ENCODE data around the gene STARD4.

STARD4 gene, protein sequence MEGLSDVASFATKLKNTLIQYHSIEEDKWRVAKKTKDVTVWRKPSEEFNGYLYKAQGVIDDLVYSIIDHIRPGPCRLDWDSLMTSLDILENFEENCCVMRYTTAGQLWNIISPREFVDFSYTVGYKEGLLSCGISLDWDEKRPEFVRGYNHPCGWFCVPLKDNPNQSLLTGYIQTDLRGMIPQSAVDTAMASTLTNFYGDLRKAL

DNA sequence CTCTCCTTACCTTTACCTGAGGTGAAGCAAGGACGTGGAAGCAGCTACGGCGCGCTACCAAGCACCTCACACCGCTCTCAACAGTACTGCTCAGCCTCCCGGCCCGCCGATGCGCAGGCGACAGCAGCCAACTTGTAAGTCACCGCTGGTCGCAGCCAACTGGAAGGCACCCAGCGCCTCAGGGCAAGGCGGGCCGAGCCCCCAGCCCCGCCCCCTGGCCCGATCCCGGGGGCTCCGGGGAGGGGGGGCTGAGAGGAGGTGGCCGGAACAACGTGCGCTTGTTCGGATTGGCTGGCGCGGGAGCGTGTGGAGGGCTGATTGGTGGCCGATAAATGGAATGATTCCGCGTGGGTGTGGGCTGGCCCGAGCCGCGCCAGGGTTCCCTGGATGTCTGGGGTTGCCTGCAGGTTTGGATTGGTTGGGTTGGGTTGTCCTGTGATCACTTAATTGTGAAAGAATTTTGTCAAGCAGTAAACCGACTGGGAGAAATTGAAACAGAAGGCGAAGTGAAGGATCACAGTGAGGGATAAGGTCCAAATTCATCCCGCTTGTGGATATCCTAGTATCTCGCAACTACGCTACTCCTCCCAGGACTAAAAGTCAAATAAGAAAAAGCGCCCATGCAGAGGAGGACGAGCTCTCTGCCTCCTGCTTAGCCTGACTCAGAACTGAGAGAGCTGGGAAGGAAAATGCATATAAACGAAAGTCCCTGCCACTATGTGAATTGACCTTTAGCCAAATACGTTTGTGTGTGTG is at the start of gene STARD4:
Gene STARD4, minus strand, starts transcription at position 161 of the 756 bp plus-strand sequence. CDS start 5,102 bp downstream, outside the sequence.
- DNase-seq (ENCODE audit: low spot score) = peak; percentile 97

DNA sequence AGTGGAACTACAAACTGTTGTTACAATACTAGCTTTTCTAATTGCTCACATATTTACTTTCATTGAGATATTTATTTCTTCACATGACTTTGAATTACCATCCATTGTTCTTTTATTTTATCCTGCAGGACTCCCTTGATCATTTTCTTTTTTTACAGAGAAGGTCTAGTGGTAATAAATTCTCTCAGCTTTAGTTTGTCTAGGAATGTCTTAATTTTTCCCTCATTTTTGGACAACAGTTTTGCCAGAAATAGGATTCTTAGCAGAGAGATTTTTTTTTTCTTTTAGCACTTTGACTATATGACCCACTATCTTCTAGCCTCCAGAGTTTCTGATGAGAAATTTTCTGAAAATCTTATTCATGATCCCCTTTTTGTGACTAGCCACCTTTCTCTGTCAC is 47.3 kb upstream of the STARD4 start:
- no peak for DNase-seq (ENCODE audit: low spot score)

DNA sequence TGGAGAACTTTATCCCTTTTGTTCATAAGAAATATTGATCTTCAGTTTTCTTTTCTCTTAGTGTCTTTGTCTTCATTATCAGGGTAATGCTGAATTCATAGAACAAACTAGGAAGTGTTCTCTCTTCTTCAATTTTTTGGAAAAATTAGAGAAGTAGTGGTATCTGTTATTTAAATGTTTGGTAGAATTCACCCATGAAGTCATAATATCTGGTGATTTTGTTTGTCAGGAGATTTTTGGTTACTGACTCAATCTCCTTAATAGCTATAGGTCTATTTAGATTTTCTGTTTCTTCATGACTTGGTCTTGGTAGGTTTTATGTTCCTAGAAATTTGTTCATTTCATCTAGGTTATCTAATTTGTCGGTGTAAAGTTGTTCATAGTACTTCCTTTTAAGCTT is 45.4 kb upstream of the STARD4 start:
- no peak for DNase-seq (ENCODE audit: low spot score)

DNA sequence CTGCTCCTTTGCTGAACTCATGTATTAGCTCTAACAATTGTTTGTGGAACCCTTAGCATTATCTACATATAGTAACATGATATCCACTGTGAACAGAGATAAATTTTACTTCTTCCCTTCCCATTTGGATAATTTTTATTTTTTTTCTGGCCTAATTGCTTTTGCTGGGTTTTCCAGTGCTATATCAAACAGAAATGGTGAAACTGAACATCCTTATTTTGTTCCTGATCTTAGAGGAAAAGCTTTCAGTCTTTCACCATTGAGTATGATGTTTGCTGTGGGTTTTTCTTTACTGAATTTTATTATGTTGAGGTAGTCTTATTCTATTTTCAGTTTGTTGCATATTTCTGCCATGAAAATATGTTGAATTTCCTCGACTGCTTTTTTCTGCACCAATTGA is 44.8 kb upstream of the STARD4 start:
- DNase-seq (ENCODE audit: low spot score) = no peak

DNA sequence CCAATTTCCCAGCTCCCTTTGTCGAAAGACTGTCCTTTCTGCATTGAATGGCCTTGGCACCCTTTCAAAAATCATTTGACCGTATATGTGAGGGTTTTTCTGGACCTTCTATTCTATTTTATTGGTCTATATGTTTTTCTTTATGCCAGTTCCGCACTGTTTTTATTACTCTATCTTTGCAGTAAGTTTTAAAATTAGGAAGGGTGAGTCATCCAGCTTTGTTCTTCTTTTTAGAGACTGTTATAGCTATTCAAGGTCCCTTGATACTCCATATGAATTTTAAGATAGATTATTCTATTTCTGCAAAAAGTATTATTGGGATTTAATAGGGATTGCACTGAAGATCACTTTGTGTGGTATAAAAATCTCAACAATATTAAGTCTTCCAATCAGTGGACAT is 44.2 kb upstream of the STARD4 start:
- no peak for DNase-seq (ENCODE audit: low spot score)

DNA sequence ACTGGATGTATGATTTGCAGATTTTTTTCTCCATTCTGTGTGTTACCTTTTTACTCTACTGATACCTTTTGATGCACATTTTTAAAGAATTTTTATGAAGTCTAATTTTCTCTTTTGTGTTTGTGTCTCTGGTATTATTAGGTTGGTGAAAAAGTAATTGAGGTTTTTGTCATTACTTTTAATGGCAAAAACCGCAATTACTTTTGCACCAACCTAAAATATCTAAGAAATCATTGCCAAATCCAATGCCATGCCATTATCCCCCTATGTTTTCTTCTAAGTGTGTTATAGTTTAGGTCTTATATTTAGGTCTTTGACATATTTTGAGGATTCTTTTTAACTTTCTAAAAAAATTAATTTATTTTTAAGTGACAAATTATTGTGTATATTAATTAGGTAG is 43.4 kb upstream of the STARD4 start:
- DNase-seq (ENCODE audit: low spot score) = no peak

DNA sequence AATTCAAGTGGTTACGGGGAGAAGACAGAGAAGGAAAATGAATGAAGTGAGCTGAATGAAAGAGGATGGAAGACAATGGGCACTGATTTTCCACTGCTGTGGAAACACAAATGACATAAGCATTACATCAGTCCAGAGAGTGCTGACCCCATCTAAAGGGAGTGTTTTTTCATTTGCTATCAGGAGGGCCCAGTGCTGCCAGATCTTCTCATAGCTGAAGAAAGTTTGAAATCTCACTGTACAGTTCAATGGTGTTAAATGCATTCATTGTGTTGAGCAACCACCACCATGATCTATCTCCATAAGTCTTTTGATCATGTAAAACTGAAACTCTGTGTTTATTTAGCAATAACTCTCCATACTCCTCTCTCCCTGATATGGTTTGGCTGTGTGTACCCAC is 41.5 kb upstream of the STARD4 start:
- no peak for DNase-seq (ENCODE audit: low spot score)

DNA sequence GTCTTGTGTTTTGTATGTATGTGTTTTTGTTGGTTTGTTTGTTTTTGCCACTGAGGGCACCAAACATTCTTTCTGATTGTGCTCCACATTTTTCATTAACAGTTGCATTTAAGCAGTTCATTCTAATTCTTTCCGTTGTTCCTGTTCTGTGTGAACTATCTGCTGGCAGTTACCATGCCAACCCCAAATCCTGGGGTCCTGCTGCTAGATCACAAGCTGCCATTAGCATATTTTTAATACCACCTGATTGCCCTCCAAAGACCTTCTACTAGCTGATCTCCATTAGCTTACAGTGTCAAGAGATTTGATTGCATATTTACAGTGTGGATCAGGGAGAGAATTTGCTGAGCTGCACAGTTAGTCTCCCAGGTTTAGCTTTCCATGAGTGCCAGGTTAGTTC is 40.6 kb upstream of the STARD4 start:
- DNase-seq (ENCODE audit: low spot score) = no peak

DNA sequence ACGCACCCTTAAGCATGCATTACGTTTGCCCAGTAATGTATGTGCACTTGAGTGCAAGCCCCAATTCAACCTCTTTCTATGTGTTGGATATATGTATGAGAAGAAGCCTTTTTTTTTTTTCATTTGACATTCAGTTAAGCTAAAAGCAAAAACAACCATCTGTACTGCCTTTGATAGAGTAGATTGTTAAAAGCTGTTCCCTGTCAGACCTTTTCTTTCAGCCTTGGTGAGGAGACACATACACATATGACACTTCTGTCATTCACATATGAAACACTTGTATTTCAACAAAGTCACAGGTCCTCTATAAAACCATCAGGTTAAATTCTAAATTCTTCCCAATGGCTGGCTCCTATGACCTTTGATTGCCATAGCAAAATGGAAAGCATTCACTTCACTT is 40.2 kb upstream of the STARD4 start:
- DNase-seq (ENCODE audit: low spot score) = no peak

DNA sequence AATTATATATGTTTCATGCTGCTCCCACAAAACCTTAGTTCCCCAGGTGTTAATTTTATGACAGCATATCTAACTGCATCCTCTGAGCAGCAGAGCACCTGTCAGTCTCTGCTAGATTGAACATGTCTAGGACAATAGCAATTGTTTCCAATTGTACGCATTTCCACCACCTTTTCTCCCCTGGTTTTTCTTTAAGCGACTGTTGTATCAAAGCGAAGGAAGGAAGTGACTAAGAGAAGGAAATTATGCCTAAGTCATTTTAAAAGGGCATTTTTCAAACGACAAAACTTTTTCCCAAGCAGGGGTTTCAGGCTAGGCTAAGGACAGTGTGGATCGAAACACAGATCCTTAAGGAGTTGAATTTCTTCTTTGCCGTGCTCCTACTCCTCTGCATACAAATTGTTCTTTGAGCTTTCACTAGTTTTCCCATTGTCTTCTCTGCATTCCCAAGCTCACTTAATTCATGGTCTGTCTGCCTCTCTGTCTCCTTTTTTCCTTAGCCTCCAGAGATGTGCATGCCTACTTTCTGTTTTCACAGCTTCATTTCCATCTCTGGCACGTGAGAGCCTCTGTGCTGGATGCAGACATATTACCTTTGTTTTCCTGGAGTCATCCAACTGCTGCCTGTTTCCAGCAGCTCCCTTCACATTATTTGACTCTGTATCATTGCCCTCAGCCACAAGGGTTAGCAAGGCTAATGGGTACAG is 39.4 kb upstream of the STARD4 start:
- no peak for DNase-seq (ENCODE audit: low spot score)

DNA sequence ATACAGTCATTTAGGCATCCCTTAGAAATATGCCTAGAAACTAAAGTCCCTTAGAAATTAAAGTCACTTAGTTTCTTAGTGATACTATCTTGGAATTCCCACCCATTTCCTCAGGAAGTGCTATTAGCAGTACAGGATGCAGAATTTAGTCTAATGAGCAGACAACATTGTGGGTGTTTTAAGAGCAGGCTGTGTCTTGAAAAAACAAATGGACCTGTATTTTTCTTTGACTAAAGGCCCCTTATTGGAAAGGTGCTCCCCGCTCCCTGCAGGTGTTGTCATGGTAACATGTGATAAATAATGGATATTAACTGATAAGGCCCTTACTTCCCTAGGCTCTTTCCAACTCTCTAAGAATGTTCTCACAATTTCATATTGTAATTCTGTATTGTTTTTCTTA is 38.8 kb upstream of the STARD4 start:
- no peak for DNase-seq (ENCODE audit: low spot score)

DNA sequence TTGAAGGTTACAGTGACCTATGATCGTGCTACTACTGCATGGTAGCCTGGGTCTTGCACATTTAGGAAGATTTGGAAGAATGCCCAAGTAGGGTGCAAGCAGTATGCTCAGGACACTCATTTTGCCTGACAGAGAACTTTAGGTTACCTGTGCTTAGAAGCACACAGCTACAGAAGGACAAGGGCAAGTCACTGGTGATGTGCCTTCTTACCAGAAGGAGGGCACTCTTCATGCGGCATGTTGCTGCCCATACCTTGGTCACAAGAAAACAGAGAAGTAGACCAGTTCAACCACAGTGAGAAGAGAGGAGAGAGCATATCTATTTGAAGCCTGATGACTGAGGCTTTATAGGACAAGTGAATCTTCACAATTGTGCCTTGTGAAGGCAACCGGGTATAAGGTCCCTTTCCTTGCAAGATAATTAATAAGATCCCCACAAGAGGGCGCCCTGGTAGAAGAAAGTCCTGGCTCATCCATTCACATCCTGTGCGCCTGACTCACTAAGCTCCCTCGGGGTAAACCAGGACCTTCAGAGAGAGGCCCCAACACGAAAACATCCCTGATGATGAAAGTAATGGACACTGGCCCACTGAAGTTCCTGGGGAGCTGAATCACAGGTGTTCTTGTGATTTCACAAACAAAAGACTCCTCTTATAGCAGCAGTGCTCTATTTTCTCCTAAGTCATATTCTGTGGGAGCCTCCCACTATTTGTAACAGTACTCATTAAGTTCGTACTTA is 38.1 kb upstream of the STARD4 start:
- DNase-seq (ENCODE audit: low spot score) = peak; percentile 84

DNA sequence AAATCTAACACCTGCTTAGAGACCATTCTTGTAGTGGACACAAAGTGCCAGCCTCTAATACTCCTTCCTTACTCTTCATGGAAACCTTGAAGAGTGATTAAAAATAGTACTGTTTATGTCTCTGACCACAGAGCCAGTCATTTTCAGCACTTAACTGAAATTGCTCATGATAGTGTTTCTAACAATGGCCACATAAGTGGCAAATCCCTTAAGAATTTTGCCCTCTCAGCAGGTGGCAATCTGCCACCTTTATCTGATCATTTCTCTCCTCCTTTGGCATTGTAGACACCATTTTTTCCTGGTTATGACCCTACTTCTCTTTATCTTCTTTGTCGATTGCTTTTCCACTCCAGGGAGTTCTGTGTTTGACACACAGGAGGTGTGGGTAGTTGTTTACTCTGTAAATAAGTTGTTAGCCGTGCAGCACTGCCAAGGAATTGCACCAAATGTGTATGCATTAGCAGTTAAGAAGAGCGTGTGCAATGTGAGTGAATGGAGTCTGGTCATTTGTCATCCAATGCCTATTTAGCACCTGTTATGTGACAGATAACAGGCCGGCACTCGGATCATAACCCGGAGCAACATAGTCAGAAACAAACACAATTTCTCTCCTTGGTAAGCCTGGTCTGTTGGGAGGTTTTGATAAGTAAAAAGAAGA is 36.8 kb upstream of the STARD4 start:
- DNase-seq (ENCODE audit: low spot score) = no peak

DNA sequence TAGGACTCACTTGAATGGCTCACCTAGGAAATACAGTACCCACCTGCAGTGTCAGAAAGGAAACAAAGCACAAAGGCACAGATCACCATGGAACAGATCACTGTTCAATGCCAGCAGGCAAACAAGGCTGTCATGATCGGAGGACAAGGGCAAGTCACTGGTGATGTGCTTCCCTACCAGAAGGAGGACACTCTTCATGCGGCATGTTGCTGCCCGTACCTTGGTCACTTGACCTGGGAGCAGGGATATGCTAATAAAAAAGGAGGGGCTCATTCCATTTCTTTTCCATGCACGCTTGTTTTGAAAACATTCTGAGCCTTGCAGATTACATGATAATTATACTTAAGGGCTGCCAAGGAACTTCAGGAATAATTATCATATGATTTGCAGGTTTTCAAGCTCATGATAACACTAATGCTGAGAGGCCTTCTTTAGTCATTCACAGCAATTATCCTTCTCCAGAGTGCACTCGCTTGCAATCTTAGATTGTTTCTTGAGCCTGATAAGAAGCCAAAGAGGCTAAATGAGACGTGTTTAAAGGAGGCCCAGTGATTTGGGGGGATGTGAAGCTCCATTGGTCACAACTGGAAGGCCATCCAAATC is 36.1 kb upstream of the STARD4 start:
- no peak for DNase-seq (ENCODE audit: low spot score)

DNA sequence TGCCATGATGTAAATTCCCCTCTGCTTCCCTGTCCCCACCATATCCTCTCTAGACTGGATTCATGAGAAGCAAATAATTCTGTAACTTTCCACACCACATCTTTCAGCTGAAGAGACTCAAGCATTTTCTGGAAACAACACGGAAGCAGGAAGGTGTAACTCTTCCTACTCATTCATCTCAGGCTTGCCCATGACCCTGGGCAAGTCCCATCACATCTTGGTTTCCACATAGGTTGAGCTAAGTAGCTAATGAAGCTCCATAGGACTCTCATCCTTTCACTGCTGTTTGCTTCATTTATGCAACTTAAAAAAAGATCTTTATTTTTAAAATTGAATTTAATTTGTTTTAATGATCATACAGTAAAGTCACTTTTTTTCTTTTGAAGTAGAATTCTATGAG is 32.7 kb upstream of the STARD4 start:
- no peak for DNase-seq (ENCODE audit: low spot score)

DNA sequence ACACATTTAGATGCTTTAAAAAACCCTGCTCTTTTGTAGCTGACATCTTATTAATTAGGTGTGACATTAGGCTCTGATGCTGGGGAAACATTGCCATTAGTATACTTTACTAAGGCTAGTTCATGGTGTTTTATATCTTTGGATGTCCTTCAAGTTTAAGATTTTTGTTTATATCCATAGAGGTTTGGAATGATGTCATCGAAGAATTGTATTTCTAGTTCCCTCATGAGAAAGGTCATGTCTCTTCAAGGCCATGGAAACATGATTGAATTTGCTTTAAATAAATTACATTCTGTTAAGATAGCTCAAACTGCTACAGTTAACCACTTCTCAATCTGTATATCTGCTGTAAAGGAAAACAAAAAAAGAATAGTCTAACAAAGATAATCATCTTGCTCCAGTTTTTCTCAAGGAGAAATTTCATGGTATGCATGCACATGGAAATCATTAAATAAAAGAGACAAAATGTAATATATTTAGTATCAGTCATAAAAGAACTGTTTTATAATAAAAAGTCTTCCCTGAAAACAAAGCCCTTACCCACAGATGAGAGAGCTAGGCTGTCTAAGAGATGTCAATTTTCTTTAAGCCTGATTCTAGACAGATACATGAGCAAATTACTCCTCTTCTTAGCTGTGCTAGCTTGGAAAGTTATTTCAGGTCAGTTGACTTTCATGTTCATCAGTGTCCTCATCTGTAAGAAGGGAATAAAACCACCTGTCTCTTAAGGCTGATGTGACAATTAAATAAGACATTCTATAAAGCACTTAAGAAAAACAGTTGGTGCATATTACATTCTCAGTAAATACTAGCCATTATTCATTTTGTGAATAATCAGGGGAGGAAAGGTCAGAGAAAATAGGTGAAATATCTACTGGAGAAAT is 25.0 kb upstream of the STARD4 start:
- DNase-seq (ENCODE audit: low spot score) = no peak

DNA sequence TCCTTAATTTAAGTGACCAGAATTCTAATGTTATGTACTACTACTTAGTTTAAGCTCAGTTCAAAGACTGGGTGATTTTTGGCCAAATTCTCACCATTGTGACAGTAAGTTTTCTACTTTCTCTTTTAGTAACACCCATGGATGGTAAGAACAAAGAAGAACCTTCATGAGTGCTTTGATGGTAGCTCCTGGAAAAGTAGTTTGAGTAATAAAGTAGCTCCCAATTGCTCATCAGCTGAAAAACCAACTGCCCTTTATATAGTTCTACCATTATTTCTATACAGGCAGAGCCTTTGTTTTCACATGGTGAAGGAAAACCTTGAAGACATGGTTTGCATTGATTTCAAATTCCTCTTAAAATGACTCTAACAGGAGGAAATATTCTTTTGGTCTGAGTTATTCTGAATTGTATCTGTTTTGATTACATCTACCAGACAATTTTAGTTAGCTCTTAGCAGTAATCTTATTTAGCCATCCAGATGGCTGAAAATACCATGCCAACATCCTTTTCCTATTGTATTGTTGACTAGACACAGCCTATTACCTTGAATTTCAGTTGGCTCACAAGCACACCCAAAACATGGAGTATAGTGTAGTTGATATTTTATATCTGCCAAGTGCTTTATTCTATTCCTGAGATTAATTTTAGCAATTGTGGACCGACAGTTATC is 23.7 kb upstream of the STARD4 start:
- DNase-seq (ENCODE audit: low spot score) = no peak

DNA sequence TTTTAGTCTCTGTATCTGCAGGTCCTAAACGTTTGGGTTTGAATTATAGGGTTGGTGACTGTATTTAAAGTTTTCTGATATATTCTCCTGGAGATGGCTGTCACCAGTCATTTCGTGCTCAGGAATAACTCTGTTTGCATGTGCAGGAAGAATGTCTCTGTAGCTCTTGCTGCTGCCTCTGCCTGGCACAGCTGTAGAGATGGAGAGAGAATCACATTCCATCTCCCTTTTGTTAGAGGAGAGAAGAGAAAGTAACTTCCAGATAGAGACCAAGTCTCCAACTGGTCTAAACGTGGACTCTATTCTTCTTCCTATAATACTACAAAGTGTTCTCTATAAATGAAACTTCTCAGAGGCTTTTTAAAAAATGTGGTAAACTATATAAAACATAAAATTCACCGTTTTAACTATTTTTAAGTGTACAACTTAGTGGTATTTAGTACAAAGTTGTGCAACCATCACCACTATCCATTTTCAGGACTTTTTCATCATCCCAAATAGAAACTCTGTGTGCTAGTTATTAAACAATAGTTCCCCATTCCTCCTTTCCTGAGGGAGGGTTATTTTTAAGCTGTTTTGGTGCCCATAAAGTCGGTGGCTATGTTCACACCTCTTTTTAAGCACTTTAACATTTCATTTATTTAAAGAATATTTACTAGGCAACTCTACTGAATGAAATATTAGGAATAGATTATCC is 20.7 kb upstream of the STARD4 start:
- DNase-seq (ENCODE audit: low spot score) = no peak

DNA sequence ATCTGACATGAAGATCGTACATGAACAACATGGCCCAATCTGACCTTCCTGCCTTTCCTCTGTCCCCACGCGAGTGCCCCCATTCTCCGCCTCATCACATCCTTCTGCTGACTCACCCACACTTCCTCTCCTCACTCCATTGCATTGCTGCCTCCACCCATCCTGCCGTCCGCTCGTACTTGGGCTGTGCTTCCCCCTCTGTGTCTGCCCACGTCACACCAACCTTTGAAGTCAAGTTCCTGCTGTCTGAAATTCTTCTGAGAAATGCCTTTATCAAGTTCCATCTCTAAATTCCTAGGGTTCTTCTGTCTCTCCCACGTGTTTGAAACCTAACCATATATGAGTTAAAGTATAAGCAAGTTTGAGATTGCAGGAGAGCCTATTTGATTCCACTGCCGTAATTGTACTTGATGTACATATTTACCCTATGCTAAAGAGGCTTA is 18.0 kb upstream of the STARD4 start:
- peak; percentile 85 for DNase-seq (ENCODE audit: low spot score)
